ENCODE measurements around the gene CPNE6. TPM values are rescaled to one million over a fixed set of nuclear protein-coding genes. Genes with fewer than 3 reads are reported as not detected.

The CPNE6 gene
- total and polyA plus RNA-seq, 2 of the 13 experiments (the other 11 are each of a cell fraction or from before 2014, with no cell fraction given): not detected

GRCh38 chr14:24114532-24115421, 43.4 kb downstream of the CPNE6 start, which contains the start of the genes DCAF11 and NRL (continued):
- TF ChIP-seq ZNF451 (CRISPR knock-in tag; IDR thresholded peaks at IDR 0.05): peak; percentile 95
- peak; percentile 42 for TF ChIP-seq ZSCAN22 (CRISPR knock-in tag; IDR thresholded peaks at IDR 0.05)
- TF ChIP-seq ZNF879 (CRISPR knock-in tag; IDR thresholded peaks at IDR 0.05): peak; percentile 93; the same call in 1 of the 2 replicates
- peak; percentile 57; the same call in 1 of the 2 replicates for TF ChIP-seq ZFP36L1 (CRISPR knock-in tag; IDR thresholded peaks at IDR 0.05)
- peak; percentile 98 for TF ChIP-seq MXI1 (IDR thresholded peaks at IDR 0.05; ENCODE audit: borderline replicate concordance, low read depth, low read length)
- no peak for TF ChIP-seq ZNF562 (CRISPR knock-in tag; IDR thresholded peaks at IDR 0.05; ENCODE audit: borderline replicate concordance)
- TF ChIP-seq ZNF280D (CRISPR knock-in tag; IDR thresholded peaks at IDR 0.05): peak; percentile 99
- TF ChIP-seq MIER3 (CRISPR knock-in tag; IDR thresholded peaks at IDR 0.05; ENCODE audit: borderline replicate concordance): peak; percentile 88; the same call in 1 of the 2 replicates
- peak; percentile 54 for TF ChIP-seq HNRNPH1 (optimal IDR thresholded peaks at IDR 0.05; ENCODE audit: low read depth, low read length)
- no peak for TF ChIP-seq NR2F2 (IDR thresholded peaks at IDR 0.05; ENCODE audit: borderline replicate concordance, low read depth)
- TF ChIP-seq ATF6 (CRISPR knock-in tag; conservative IDR thresholded peaks at IDR 0.05): no peak
- no peak; the same call in 1 of the 2 replicates for TF ChIP-seq ELK4 (CRISPR knock-in tag; IDR thresholded peaks at IDR 0.05; ENCODE audit: borderline replicate concordance)
- TF ChIP-seq CREBL2 (CRISPR knock-in tag; IDR thresholded peaks at IDR 0.05; ENCODE audit: borderline replicate concordance): peak; percentile 99
- peak; percentile 98 for TF ChIP-seq YEATS4 (CRISPR knock-in tag; IDR thresholded peaks at IDR 0.05; ENCODE audit: borderline replicate concordance)
- peak; percentile 91; the same call in 1 of the 2 replicates for TF ChIP-seq RARG (CRISPR knock-in tag; IDR thresholded peaks at IDR 0.05; ENCODE audit: low read depth)

All from HepG2 (cell line).